K562 (cell line): Measurements from ENCODE around the gene RUVBL2. TPM values are rescaled to one million over a fixed set of nuclear protein-coding genes. Genes with fewer than 3 reads are reported as not detected.

Experiments used
- ATF1 ChIP-seq, 2 experiments: fragments of 450-650 bp in 1 of 2; IDR thresholded peaks; 2 replicates each; pipeline ENCODE4 v1.6.1; 2016; ENCODE audit warnings: missing compliant biosample characterization in 1 of 2, missing genetic modification characterization in 1 of 2
- CEBPB ChIP-seq: fragments of 450-650 bp; IDR thresholded peaks from 2 replicates; pipeline ENCODE4 v1.6.1; 2016; ENCODE audit warnings: missing genetic modification characterization, missing compliant biosample characterization
- E4F1 ChIP-seq: fragments of 250-450 bp; sonication (Bioruptor Pico); IDR thresholded peaks from 2 replicates; pipeline ENCODE4 v1.5.0; 2021; ENCODE audit warnings: mild to moderate bottlenecking, borderline replicate concordance
- ETS1 ChIP-seq: conservative IDR thresholded peaks from 2 replicates; pipeline ENCODE4 v1.6.1; 2011; ENCODE audit warnings: low read depth, mild to moderate bottlenecking, low read length; ENCODE audit not compliant: control insufficient read depth
- ETV1 ChIP-seq: fragments of 450-650 bp; conservative IDR thresholded peaks from 2 replicates; pipeline ENCODE4 v1.6.1; 2016; ENCODE audit warnings: missing genetic modification characterization, control low read depth, low read depth, missing compliant biosample characterization
- GTF2F1 ChIP-seq: IDR thresholded peaks from 2 replicates; pipeline ENCODE4 v1.6.1; 2011; ENCODE audit warnings: low read depth, low read length, improper control_type of control experiment
- HDAC6 ChIP-seq: IDR thresholded peaks from 2 replicates; pipeline ENCODE4 v1.6.1; 2012; ENCODE audit warnings: low read depth, mild to moderate bottlenecking, control low read depth, inconsistent platforms, low read length, moderate library complexity
- HMG20A ChIP-seq: fragments of 450-650 bp; formaldehyde crosslinking; conservative IDR thresholded peaks from 2 replicates; pipeline ENCODE4 v1.4.0; 2020; ENCODE audit warnings: mild to moderate bottlenecking, mixed read lengths
- HMGN3 ChIP-seq: IDR thresholded peaks from 2 replicates; pipeline ENCODE4 v1.6.1; 2011; ENCODE audit warnings: borderline replicate concordance, low read depth, mild to moderate bottlenecking, mixed read lengths, low read length; ENCODE audit not compliant: insufficient read length; ENCODE audit errors: extremely low read depth
- JUND ChIP-seq, 2 experiments: IDR thresholded peaks; 2 replicates in 1 of 2; 3 replicates in 1 of 2; pipeline ENCODE4 v1.6.1; 2011; ENCODE audit warnings: borderline replicate concordance in 2 of 2, low read depth in 2 of 2, low read length in 2 of 2, improper control_type of control experiment in 1 of 2, missing biosample characterization in 1 of 2, missing genetic modification characterization in 1 of 2, missing genetic modification reagents in 1 of 2
- KAT8 ChIP-seq: fragments of 450-650 bp; IDR thresholded peaks from 2 replicates; pipeline ENCODE4 v1.6.1; 2016; ENCODE audit warnings: low read depth, mild to moderate bottlenecking
- MLLT1 ChIP-seq, 2 experiments: fragments of 450-650 bp; IDR thresholded peaks; 2 replicates each; pipeline ENCODE4 v1.6.1; 2016
- NR2C2 ChIP-seq, 2 experiments: fragments of 200-800 bp in 1 of 2; sonication (Bioruptor generic) in 1 of 2; sonication (generic) in 1 of 2; formaldehyde crosslinking in 1 of 2; IDR thresholded peaks; 2 replicates each; pipeline versions ENCODE4 v1.6.1 to v1.8.0; 2016 to 2022; ENCODE audit warnings: mild to moderate bottlenecking in 1 of 2, missing compliant biosample characterization in 1 of 2, missing genetic modification characterization in 1 of 2, missing genetic modification reagents in 1 of 2
- NR3C1 ChIP-seq: sonication (generic); formaldehyde crosslinking; IDR thresholded peaks from 2 replicates; pipeline ENCODE4 v1.8.1; 2022; ENCODE audit warnings: missing genetic modification reagents
- PCBP1 ChIP-seq: fragments of 200-400 bp; formaldehyde crosslinking; IDR thresholded peaks from 2 replicates; pipeline ENCODE4 v1.6.1; 2018; ENCODE audit warnings: mild to moderate bottlenecking, low read depth, low read length; ENCODE audit not compliant: poor library complexity, severe bottlenecking
- POLR2G ChIP-seq: fragments of 200-400 bp; formaldehyde crosslinking; IDR thresholded peaks from 2 replicates; pipeline ENCODE4 v1.6.1; 2017; ENCODE audit warnings: low read depth, mild to moderate bottlenecking, antibody characterized with exemption, low read length, moderate library complexity
- SMC3 ChIP-seq: conservative IDR thresholded peaks from 2 replicates; pipeline ENCODE4 v1.6.1; 2011; ENCODE audit warnings: low read depth, low read length, improper control_type of control experiment; ENCODE audit not compliant: insufficient read depth
- SRSF1 ChIP-seq: fragments of 200-400 bp; formaldehyde crosslinking; IDR thresholded peaks from 2 replicates; pipeline ENCODE4 v1.6.1; 2017; ENCODE audit warnings: mild to moderate bottlenecking, low read depth, low read length, moderate library complexity
- TRIM24 ChIP-seq, 2 experiments: fragments of 450-650 bp; IDR thresholded peaks; 2 replicates each; pipeline ENCODE4 v1.6.1; 2016
- ZNF445 ChIP-seq: fragments of 250-450 bp; sonication (Bioruptor Pico); IDR thresholded peaks from 2 replicates; pipeline ENCODE4 v1.4.0; 2020; ENCODE audit warnings: low read depth, mild to moderate bottlenecking, moderate library complexity
- polyA plus RNA-seq, 8 experiments: library from polyadenylated mRNA; depleted of rRNA in 4 of 8; stranded (reverse) in 5 of 8; unstranded in 3 of 8; fragments of >200 nt; fragmentation: Nextera tagmentation in 2 of 8; fragmentation: Illumina TruSeq in 1 of 8; extraction: Ambion mirVana in 2 of 8; extraction: Trizol in 1 of 8; gene quantifications; 2 replicates each; pipeline versions ENCODE4 v1.2.1 to v1.2.3, GENCODE V29; 2011 to 2014; ENCODE audit warnings: inconsistent platforms in 1 of 8, missing spikeins in 1 of 8
- total RNA-seq, 7 experiments: library from RNA; depleted of rRNA in 6 of 7; stranded (reverse); fragments of >200 nt in 6 of 7; fragmentation: Illumina TruSeq in 2 of 7; extraction: Trizol in 2 of 7; gene quantifications; 2 replicates each; pipeline versions ENCODE4 v1.2.1 to v1.2.3, GENCODE V29; 2011 to 2021; ENCODE audit warnings: low replicate concordance in 1 of 7

RUVBL2 gene
- total and polyA plus RNA-seq, 9 of the 15 experiments (the other 6 are each of a cell fraction or from before 2014, with no cell fraction given) = 71.4 to 453 (median 237) TPM

GRCh38 chr19:48993175-48994034 lies at the start of gene RUVBL2, which contains the start of gene GYS1 (continued):
- no peak for TF ChIP-seq NR3C1 (CRISPR knock-in tag)
- no peak for TF ChIP-seq ZNF445 (CRISPR knock-in tag)
- peak; percentile 40; the same call in 1 of the 2 replicates for TF ChIP-seq GTF2F1
- peak in 1 of 2 experiments; percentile 47; a peak in 2 of 4 replicates for TF ChIP-seq MLLT1 (IDR thresholded peaks at IDR 0.05)
- TF ChIP-seq SRSF1 = no peak
- no peak for TF ChIP-seq HMG20A
- peak; percentile 51; the same call in 1 of the 2 replicates for TF ChIP-seq ATF1 (CRISPR knock-in tag; IDR thresholded peaks at IDR 0.05)
- TF ChIP-seq ATF1 (tag; IDR thresholded peaks at IDR 0.05) = peak; percentile 92
- peak; percentile 79 for TF ChIP-seq CEBPB (tag)
- peak; percentile 53 for TF ChIP-seq JUND (IDR thresholded peaks at IDR 0.05; ENCODE audit: borderline replicate concordance, low read depth, low read length)
- no peak; the same call in 2 of the 3 replicates for TF ChIP-seq JUND (tag; IDR thresholded peaks at IDR 0.05; ENCODE audit: borderline replicate concordance, low read depth, low read length)
- TF ChIP-seq HMGN3 = peak; percentile 86
- peak; percentile 47; the same call in 1 of the 2 replicates for TF ChIP-seq SMC3
- TF ChIP-seq POLR2G = peak; percentile 74
- no peak for TF ChIP-seq E4F1 (CRISPR knock-in tag)
- no peak for TF ChIP-seq NR2C2 (CRISPR knock-in tag; IDR thresholded peaks at IDR 0.05)
- TF ChIP-seq NR2C2 (tag; IDR thresholded peaks at IDR 0.05) = peak; percentile 51; the same call in 1 of the 2 replicates
- TF ChIP-seq TRIM24 (IDR thresholded peaks at IDR 0.05) = no peak
- TF ChIP-seq ETV1 (tag) = peak; percentile 52
- peak; percentile 77 for TF ChIP-seq PCBP1
- TF ChIP-seq HDAC6 = no peak
- no peak for TF ChIP-seq KAT8
- TF ChIP-seq ETS1 = peak; percentile 69
